Muscle of leg (tissue), 11 donors: ENCODE data around the gene METTL27. TPM values are rescaled to one million over a fixed set of nuclear protein-coding genes. Genes with fewer than 3 reads are reported as not detected.

Source experiments
- DNase-seq: peaks from one replicate; pipeline ENCODE4 v3.0.0; 2013
- H3K27ac ChIP-seq: one replicate; pipeline ENCODE4 v1.5.1; 2013; ENCODE audit warnings: mild to moderate bottlenecking, low read length, control low read depth
- H3K27me3 ChIP-seq: one replicate; pipeline ENCODE4 v1.6.1; 2013; ENCODE audit warnings: low read length; ENCODE audit not compliant: control insufficient read depth, insufficient read depth
- H3K36me3 ChIP-seq: one replicate; pipeline ENCODE4 v1.6.1; 2013; ENCODE audit warnings: low read length; ENCODE audit not compliant: control insufficient read depth, insufficient read depth
- H3K4me1 ChIP-seq: one replicate; pipeline ENCODE4 v1.6.1; 2013; ENCODE audit warnings: low read length; ENCODE audit not compliant: control insufficient read depth, insufficient read depth
- H3K4me3 ChIP-seq: one replicate; pipeline ENCODE4 v1.5.1; 2013; ENCODE audit warnings: low read length, control low read depth
- H3K9me3 ChIP-seq: replicated peaks from 2 replicates; pipeline ENCODE4 v1.6.1; 2013; ENCODE audit warnings: low read depth, low read length; ENCODE audit not compliant: control insufficient read depth
- WGBS: methylation state at CpG from one replicate; pipeline ENCODE4 v1.1.5; 2013; ENCODE audit warnings: missing lambda C conversion rate; ENCODE audit not compliant: insufficient coverage; 5-methylcytosine and 5-hydroxymethylcytosine counted together
- polyA plus RNA-seq, 8 donors: library from polyadenylated mRNA; unstranded; fragments of 120-200 nt; gene quantifications; one replicate each; pipeline versions ENCODE4 v1.2.1 to v1.2.3, GENCODE V29; 2013; ENCODE audit warnings: inconsistent platforms in 1 of 8, low replicate concordance in 1 of 8; ENCODE audit not compliant: insufficient read length in 8 of 8, insufficient read depth in 1 of 8
- total RNA-seq: library from RNA; stranded (reverse); fragments of 120-200 nt; gene quantifications from one replicate; pipeline ENCODE4 v1.2.4, GENCODE V29; 2013

METTL27 gene
- total and polyA plus RNA-seq, 9 donors = 0.56 to 3.2 (median 1.7) TPM

DNA sequence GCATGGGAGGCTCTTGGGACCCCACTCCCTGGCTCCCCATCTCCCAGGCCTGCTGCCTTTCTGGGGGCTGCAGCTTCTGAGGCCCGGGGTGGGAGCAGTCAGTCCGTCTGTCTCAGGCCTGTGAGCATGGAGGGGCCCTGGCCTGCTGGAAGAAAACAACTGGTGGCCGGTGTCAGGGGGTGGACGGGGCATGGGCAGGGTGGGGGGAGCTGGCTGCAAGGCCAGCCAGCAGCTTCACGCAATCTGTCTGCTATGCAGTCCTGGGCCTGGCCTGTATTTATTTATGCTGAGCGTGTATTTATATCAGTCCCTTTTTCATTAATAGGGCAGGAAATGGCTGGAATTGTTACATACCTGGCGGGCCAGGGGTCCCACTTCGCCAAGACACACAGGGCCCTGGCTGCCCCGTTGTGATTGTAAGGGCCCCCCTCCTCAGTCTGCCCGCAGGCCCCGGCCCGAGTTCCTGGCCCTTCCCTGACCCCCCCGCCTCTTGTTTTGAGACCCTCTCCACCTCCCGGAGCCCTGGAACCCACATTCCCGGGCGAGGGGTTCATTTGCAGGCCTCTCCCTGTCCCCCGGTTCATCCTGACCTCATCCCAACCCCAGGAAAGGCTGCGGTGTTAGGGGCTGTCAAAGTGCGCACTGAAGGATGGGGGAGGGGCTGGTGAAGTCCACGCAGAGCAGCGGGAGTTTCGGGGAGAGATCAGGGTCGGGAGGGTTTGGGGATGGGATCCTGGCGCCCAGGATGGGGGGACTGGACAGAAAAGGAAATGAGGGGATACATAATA, 26.9 kb upstream of the METTL27 start:
- Histone ChIP-seq H3K4me1 (peaks cover 34% of the 10 kb centered on the region), H3K9me3 (no peaks in the 10 kb centered on the region), H3K27me3 (no peaks in the 10 kb centered on the region), H3K27ac (no peak overlapping the region), H3K36me3 (no peaks in the 10 kb centered on the region), H3K4me3 (no peak overlapping the region)
- 25% methylated on average over 12 of the region's 24 CpGs for WGBS
- no peak for DNase-seq

DNA sequence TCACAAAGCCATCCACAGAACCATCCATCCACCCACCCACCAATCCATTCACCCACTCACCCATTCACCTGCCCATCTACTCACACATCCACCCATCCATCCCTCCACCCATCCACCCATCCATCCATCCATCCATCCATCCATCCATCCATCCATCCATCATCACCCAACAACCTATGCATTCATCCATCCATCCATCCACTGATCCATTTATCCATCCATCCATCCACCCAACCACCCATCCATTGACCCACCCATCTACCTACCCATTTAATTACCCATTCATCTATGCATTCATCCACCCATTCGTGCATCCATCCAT, 24.1 kb upstream of the METTL27 start:
- WGBS = 95% methylated on average over 1 of the region's 1 CpG

GRCh38 chr7:73865738-73866445, 23.6 kb upstream of the METTL27 start:
- Histone ChIP-seq H3K4me3 (no peak overlapping the region), H3K4me1 (peaks cover 18% of the 10 kb centered on the region), H3K27me3 (no peaks in the 10 kb centered on the region), H3K9me3 (no peaks in the 10 kb centered on the region), H3K27ac (no peak overlapping the region), H3K36me3 (no peaks in the 10 kb centered on the region)
- peak; percentile 69 for DNase-seq
- 70% methylated on average over 3 of the region's 6 CpGs for WGBS

More for the DNA sequence above, 24.1 kb upstream of the METTL27 start:
- DNase-seq = no peak
- no peaks in the 10 kb centered on the region for H3K9me3 ChIP-seq
- peaks cover 23% of the 10 kb centered on the region for H3K4me1 ChIP-seq
- H3K4me3 ChIP-seq = no peak overlapping the region
- no peaks in the 10 kb centered on the region for H3K27me3 ChIP-seq
- no peak overlapping the region for H3K27ac ChIP-seq
- H3K36me3 ChIP-seq = no peaks in the 10 kb centered on the region

GRCh38 chr7:73864981-73865711, 22.8 kb upstream of the METTL27 start:
- no peak overlapping the region for H3K4me3 ChIP-seq
- H3K4me1 ChIP-seq = peaks cover 16% of the 10 kb centered on the region
- H3K9me3 ChIP-seq = no peaks in the 10 kb centered on the region
- 82% methylated on average over 7 of the region's 8 CpGs for WGBS
- H3K27me3 ChIP-seq = no peaks in the 10 kb centered on the region
- H3K36me3 ChIP-seq = no peaks in the 10 kb centered on the region
- no peak for DNase-seq
- no peak overlapping the region for H3K27ac ChIP-seq

DNA sequence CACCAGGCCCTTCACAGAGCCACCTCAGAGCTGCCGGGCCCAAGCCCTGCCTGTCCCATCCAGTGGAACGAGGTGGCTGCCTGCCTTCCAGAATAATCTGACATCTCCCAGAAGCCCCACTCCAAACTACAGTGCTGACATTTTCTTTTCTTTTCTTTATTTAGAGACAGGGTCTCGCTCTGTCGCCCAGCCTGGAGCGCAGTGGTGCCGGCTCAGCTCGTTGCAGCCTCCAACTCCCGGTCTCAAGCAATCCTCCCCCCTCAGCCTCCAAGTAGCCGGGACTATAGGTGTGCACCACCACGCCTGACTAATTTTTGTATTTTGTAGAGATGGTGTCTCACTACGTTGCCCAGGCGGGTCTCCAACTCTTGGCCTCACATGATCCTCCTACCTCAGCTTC, 19.0 kb upstream of the METTL27 start:
- no peak overlapping the region for H3K27ac ChIP-seq
- no peaks in the 10 kb centered on the region for H3K9me3 ChIP-seq
- 84% methylated on average over 4 of the region's 12 CpGs for WGBS
- no peak for DNase-seq
- H3K4me3 ChIP-seq = no peak overlapping the region
- no peaks in the 10 kb centered on the region for H3K36me3 ChIP-seq
- H3K27me3 ChIP-seq = peaks cover 6% of the 10 kb centered on the region
- H3K4me1 ChIP-seq = no peaks in the 10 kb centered on the region

GRCh38 chr7:73860859-73861258, 18.5 kb upstream of the METTL27 start, which contains the start of gene TMEM270:
Gene TMEM270, plus strand, starts transcription at chr7:73861159. Its CDS starts 36 bp downstream, at chr7:73861195.
- H3K9me3 ChIP-seq = no peaks in the 10 kb centered on the region
- peaks cover 8% of the 10 kb centered on the region for H3K27me3 ChIP-seq
- H3K4me3 ChIP-seq = no peak within 1 kb of the TSS
- 68% methylated on average over 10 of the region's 11 CpGs for WGBS
- no peak for DNase-seq
- H3K36me3 ChIP-seq = no peaks in the 10 kb centered on the region
- no peak within 1 kb of the TSS for H3K27ac ChIP-seq
- no peaks in the 10 kb centered on the region for H3K4me1 ChIP-seq

DNA sequence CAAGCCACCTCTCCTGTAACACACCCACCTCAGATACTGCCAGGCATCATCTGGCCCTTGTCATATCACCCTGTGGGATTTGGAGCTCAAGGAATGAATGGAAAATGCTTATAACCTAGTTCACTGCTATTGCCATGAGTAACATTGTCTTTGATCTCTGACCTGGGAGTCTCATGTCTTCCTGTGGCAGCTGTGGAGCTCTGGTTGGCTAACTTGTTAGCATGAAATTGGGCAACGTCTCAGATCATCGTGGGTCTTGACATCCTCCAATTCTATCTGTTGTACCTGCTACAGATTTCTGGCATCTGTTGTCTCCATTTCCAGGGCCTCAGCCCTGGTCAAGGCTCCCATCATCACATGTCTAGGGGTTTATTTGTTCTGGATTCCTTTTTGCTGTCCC, 16.5 kb upstream of the METTL27 start:
- peaks cover 24% of the 10 kb centered on the region for H3K27me3 ChIP-seq
- H3K9me3 ChIP-seq = no peaks in the 10 kb centered on the region
- no peak overlapping the region for H3K27ac ChIP-seq
- WGBS = no CpG with 5 or more reads among the region's 2 CpGs
- H3K36me3 ChIP-seq = no peaks in the 10 kb centered on the region
- DNase-seq = no peak
- no peak overlapping the region for H3K4me3 ChIP-seq
- peaks cover 5% of the 10 kb centered on the region for H3K4me1 ChIP-seq

DNA sequence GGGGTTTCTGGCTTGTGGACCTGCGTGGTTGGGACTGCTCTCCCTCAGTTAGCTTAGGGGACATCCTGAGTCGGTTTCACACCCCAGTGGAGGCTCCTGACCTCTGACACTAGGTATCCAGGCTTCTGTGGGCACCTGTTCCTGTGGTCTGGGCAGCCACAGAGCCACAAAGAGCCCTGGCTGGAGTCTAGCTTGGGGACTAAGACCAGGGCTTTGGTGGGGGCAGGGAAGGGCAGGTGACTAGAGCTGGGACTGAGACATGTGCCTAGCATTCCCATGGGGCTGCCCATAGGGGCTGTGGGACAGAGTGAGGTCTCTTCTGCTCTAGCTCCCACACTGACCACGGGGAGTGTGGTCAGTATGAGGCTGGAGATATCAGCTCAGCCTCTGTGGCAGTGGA, 14.6 kb upstream of the METTL27 start:
- Histone ChIP-seq H3K4me1 (peaks cover 5% of the 10 kb centered on the region), H3K27me3 (peaks cover 31% of the 10 kb centered on the region), H3K9me3 (no peaks in the 10 kb centered on the region), H3K4me3 (no peak overlapping the region), H3K36me3 (no peaks in the 10 kb centered on the region), H3K27ac (no peak overlapping the region)
- WGBS = 53% methylated on average over 2 of the region's 3 CpGs
- DNase-seq = no peak

DNA sequence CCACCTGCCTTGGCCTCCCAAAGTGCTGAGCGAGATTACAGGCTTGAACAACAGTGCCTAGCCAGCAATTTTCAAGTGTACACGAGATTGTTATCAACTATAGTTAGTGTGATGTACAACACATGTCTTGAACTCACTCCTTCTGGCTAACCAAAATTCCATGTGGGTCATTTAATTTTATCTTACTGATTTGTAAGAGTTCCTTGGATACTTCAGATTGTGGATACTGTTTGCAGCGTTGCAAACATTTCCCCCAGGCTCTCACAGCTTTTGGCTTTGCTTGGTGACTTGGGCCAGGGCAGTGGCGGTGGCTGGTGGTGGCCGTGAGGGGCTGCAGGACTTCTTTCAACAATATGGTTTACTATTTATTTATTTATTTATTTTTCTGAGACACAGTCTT, 10.2 kb upstream of the METTL27 start:
- Histone ChIP-seq H3K4me3 (no peak overlapping the region), H3K36me3 (no peaks in the 10 kb centered on the region), H3K27me3 (peaks cover 38% of the 10 kb centered on the region), H3K27ac (no peak overlapping the region), H3K4me1 (peaks cover 5% of the 10 kb centered on the region), H3K9me3 (no peaks in the 10 kb centered on the region)
- no peak for DNase-seq
- WGBS = no CpG with 5 or more reads among the region's 5 CpGs
